IMR-90 (cell line): ENCODE data around the gene AOPEP.

Experiments used
- CHD1 ChIP-seq: IDR thresholded peaks from 2 replicates; pipeline ENCODE4 v1.6.1; 2012; ENCODE audit warnings: low read depth, low read length, improper control_type of control experiment
- POLR2A ChIP-seq: IDR thresholded peaks from 2 replicates; pipeline ENCODE4 v1.6.1; 2012; ENCODE audit warnings: mild to moderate bottlenecking, low read depth, low read length
- RAD21 ChIP-seq: IDR thresholded peaks from 2 replicates; pipeline ENCODE4 v1.6.1; 2012; ENCODE audit warnings: low read length, improper control_type of control experiment
- RFX5 ChIP-seq: IDR thresholded peaks from 2 replicates; pipeline ENCODE4 v1.8.0; 2012; ENCODE audit warnings: low read depth, mild to moderate bottlenecking, low read length, moderate library complexity
- TF ChIP-seq, protein P1 (sequence below): conservative IDR thresholded peaks from 2 replicates; pipeline ENCODE4 v1.5.1; 2012; ENCODE audit warnings: mild to moderate bottlenecking, low read depth, low read length, improper control_type of control experiment

GRCh38 chr9:95074632-95075031, 348.1 kb downstream of the AOPEP start:
- TF ChIP-seq, protein P1, sequence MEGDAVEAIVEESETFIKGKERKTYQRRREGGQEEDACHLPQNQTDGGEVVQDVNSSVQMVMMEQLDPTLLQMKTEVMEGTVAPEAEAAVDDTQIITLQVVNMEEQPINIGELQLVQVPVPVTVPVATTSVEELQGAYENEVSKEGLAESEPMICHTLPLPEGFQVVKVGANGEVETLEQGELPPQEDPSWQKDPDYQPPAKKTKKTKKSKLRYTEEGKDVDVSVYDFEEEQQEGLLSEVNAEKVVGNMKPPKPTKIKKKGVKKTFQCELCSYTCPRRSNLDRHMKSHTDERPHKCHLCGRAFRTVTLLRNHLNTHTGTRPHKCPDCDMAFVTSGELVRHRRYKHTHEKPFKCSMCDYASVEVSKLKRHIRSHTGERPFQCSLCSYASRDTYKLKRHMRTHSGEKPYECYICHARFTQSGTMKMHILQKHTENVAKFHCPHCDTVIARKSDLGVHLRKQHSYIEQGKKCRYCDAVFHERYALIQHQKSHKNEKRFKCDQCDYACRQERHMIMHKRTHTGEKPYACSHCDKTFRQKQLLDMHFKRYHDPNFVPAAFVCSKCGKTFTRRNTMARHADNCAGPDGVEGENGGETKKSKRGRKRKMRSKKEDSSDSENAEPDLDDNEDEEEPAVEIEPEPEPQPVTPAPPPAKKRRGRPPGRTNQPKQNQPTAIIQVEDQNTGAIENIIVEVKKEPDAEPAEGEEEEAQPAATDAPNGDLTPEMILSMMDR: no peak
- TF ChIP-seq RFX5: no peak
- no peak for TF ChIP-seq POLR2A
- TF ChIP-seq CHD1: no peak
- TF ChIP-seq RAD21: no peak
